ENCODE measurements around the gene SLAMF1.

The SLAMF1 gene

GRCh38 chr1:160578175-160578524 is 68.7 kb downstream of the SLAMF1 start:
- Histone ChIP-seq H3F3A (ENCODE audit: insufficient read depth, low read length) (no peaks in the 10 kb centered on the region), H3K27ac (ENCODE audit: low read length) (no peak overlapping the region), H3K4me3 (ENCODE audit: low read length) (no peak overlapping the region), H3K4me1 (ENCODE audit: low read length) (no peaks in the 10 kb centered on the region), H3K9ac (ENCODE audit: low read length) (no peak overlapping the region), H3K36me3 (replicated peaks; ENCODE audit: insufficient read depth, low read length) (no peaks in the 10 kb centered on the region), H3K9me2 (replicated peaks; ENCODE audit: insufficient read depth, low read length) (no peaks in the 10 kb centered on the region), H3K4me2 (ENCODE audit: low read depth, low read length) (no peak overlapping the region), H2AFZ (ENCODE audit: low read length) (no peak overlapping the region), H3K79me2 (ENCODE audit: low read length) (no peaks in the 10 kb centered on the region), H4K20me1 (ENCODE audit: insufficient read depth, low read length) (no peaks in the 10 kb centered on the region), H3K27me3 (replicated peaks; ENCODE audit: insufficient read depth, low read length) (no peaks in the 10 kb centered on the region), H3K9me3 (replicated peaks; ENCODE audit: insufficient read depth, low read length) (no peaks in the 10 kb centered on the region)
- TF ChIP-seq EZH2phosphoT487 (IDR thresholded peaks at IDR 0.05; ENCODE audit: low read length) (no peak), EZH2 (optimal IDR thresholded peaks at IDR 0.05; ENCODE audit: low read depth, low read length) (no peak), CTCF (IDR thresholded peaks at IDR 0.05; ENCODE audit: low read length) (no peak)
- DNase-seq = no peak

GRCh38 chr1:160577671-160578070 is 69.2 kb downstream of the SLAMF1 start:
- no peak overlapping the region for H3K4me2 ChIP-seq (ENCODE audit: low read depth, low read length)
- no peak overlapping the region for H3K4me3 ChIP-seq (ENCODE audit: low read length)
- no peak overlapping the region for H3K9ac ChIP-seq (ENCODE audit: low read length)

GRCh38 chr1:160576884-160577283 is 70.0 kb downstream of the SLAMF1 start:
- Histone ChIP-seq H3K4me2 (ENCODE audit: low read depth, low read length) (no peak overlapping the region), H3K27ac (ENCODE audit: low read length) (no peak overlapping the region), H3K4me1 (ENCODE audit: low read length) (no peaks in the 10 kb centered on the region), H3K9me3 (replicated peaks; ENCODE audit: insufficient read depth, low read length) (no peaks in the 10 kb centered on the region), H3K9ac (ENCODE audit: low read length) (no peak overlapping the region), H3K36me3 (replicated peaks; ENCODE audit: insufficient read depth, low read length) (no peaks in the 10 kb centered on the region), H2AFZ (ENCODE audit: low read length) (no peak overlapping the region), H3K9me2 (replicated peaks; ENCODE audit: insufficient read depth, low read length) (no peaks in the 10 kb centered on the region), H3F3A (ENCODE audit: insufficient read depth, low read length) (no peaks in the 10 kb centered on the region), H3K4me3 (ENCODE audit: low read length) (no peak overlapping the region), H3K79me2 (ENCODE audit: low read length) (no peaks in the 10 kb centered on the region), H4K20me1 (ENCODE audit: insufficient read depth, low read length) (no peaks in the 10 kb centered on the region), H3K27me3 (replicated peaks; ENCODE audit: insufficient read depth, low read length) (no peaks in the 10 kb centered on the region)
- DNase-seq = no peak
- TF ChIP-seq CTCF (IDR thresholded peaks at IDR 0.05; ENCODE audit: low read length) (no peak), EZH2phosphoT487 (IDR thresholded peaks at IDR 0.05; ENCODE audit: low read length) (no peak), EZH2 (optimal IDR thresholded peaks at IDR 0.05; ENCODE audit: low read depth, low read length) (no peak)

More at GRCh38 chr1:160577671-160578070, 69.2 kb downstream of the SLAMF1 start:
- Histone ChIP-seq H3K36me3 (replicated peaks; ENCODE audit: insufficient read depth, low read length) (no peaks in the 10 kb centered on the region), H3F3A (ENCODE audit: insufficient read depth, low read length) (no peaks in the 10 kb centered on the region), H3K27ac (ENCODE audit: low read length) (no peak overlapping the region), H3K9me3 (replicated peaks; ENCODE audit: insufficient read depth, low read length) (no peaks in the 10 kb centered on the region), H3K79me2 (ENCODE audit: low read length) (no peaks in the 10 kb centered on the region), H3K9me2 (replicated peaks; ENCODE audit: insufficient read depth, low read length) (no peaks in the 10 kb centered on the region), H2AFZ (ENCODE audit: low read length) (no peak overlapping the region), H4K20me1 (ENCODE audit: insufficient read depth, low read length) (no peaks in the 10 kb centered on the region), H3K4me1 (ENCODE audit: low read length) (no peaks in the 10 kb centered on the region), H3K27me3 (replicated peaks; ENCODE audit: insufficient read depth, low read length) (no peaks in the 10 kb centered on the region)
- DNase-seq = peak; percentile 37
- no peak for TF ChIP-seq EZH2phosphoT487 (IDR thresholded peaks at IDR 0.05; ENCODE audit: low read length)
- no peak for TF ChIP-seq EZH2 (optimal IDR thresholded peaks at IDR 0.05; ENCODE audit: low read depth, low read length)
- no peak for TF ChIP-seq CTCF (IDR thresholded peaks at IDR 0.05; ENCODE audit: low read length)

All from MM.1S (cell line).